T-cell (primary cell): ENCODE measurements around the gene SENP6. TPM values are rescaled to one million over a fixed set of nuclear protein-coding genes. Genes with fewer than 3 reads are reported as not detected.

Source experiments
- ATAC-seq, 4 experiments: fragments of 200-7000 bp in 3 of 4; fragments of 150-1000 bp in 1 of 4; cut with Tn5 transposase; replicated peaks in 1 of 4; 1 replicate in 3 of 4; 2 replicates in 1 of 4; pipeline ENCODE4 v1.10.0; 2021; ENCODE audit warnings: moderate library complexity in 3 of 4, mild to moderate bottlenecking in 2 of 4, moderate number of reproducible peaks in 1 of 4
- CTCF ChIA-PET, 2 donors: fragments of 300-600 bp; sonication (Branson Sonifier 250); formaldehyde crosslinking; loops; one replicate each; lab custom pipeline; 2022; ENCODE audit warnings: antibody characterized with exemption in 2 of 2; lab: Charles Lee
- POLR2A ChIA-PET, 2 donors: fragments of 300-600 bp; sonication (Branson Sonifier 250); formaldehyde crosslinking; loops; one replicate each; lab custom pipeline; 2022; ENCODE audit warnings: antibody characterized with exemption in 2 of 2; lab: Charles Lee
- DNase-seq, 35 experiments: peaks; one replicate each; pipeline versions ENCODE4 v3.0.0 to v3.0.0-alpha.2; 2013 to 2023
- H3K27ac ChIP-seq: one replicate; pipeline ENCODE4 v1.5.1; 2013; ENCODE audit warnings: low read length
- H3K27me3 ChIP-seq, 2 experiments: replicated peaks in 1 of 2; 1 replicate in 1 of 2; 2 replicates in 1 of 2; pipeline versions ENCODE4 v1.6.1 to v1.7.0; 2013; ENCODE audit warnings: low read length in 1 of 2, mixed read lengths in 1 of 2; ENCODE audit not compliant: control insufficient read depth in 2 of 2, insufficient read depth in 2 of 2; ENCODE audit errors: extremely low read depth in 1 of 2
- H3K36me3 ChIP-seq, 2 donors: 1 replicate in 1 of 2; 2 replicates in 1 of 2; pipeline versions ENCODE4 v1.6.1 to v1.7.0; 2013; ENCODE audit warnings: low read length in 1 of 2; ENCODE audit not compliant: control insufficient read depth in 2 of 2, insufficient read depth in 1 of 2; ENCODE audit errors: extremely low read depth in 1 of 2
- H3K4me1 ChIP-seq, 2 experiments: 1 replicate in 1 of 2; 2 replicates in 1 of 2; pipeline versions ENCODE4 v1.6.1 to v1.7.0; 2013; ENCODE audit warnings: low read length in 2 of 2, mixed read lengths in 1 of 2; ENCODE audit not compliant: insufficient read depth in 2 of 2, control insufficient read depth in 1 of 2; ENCODE audit errors: extremely low read depth in 1 of 2
- H3K4me3 ChIP-seq, 2 donors: 1 replicate in 1 of 2; 2 replicates in 1 of 2; pipeline versions ENCODE4 v1.5.1 to v1.7.0; 2013; ENCODE audit warnings: mild to moderate bottlenecking in 2 of 2, low read length in 1 of 2, moderate library complexity in 1 of 2; ENCODE audit not compliant: control insufficient read depth in 1 of 2; ENCODE audit errors: extremely low read depth in 1 of 2
- H3K9me3 ChIP-seq: 2 replicates; pipeline ENCODE4 v1.7.0; 2013
- H3K27ac Mint-ChIP-seq, 2 donors: one replicate each; pipeline ENCODE4 v1.8.0; 2020 to 2021; ENCODE audit warnings: mild to moderate bottlenecking in 2 of 2, mixed read lengths in 2 of 2
- H3K27me3 Mint-ChIP-seq, 2 donors: one replicate each; pipeline ENCODE4 v1.8.0; 2021 to 2022; ENCODE audit warnings: mixed read lengths in 2 of 2
- H3K36me3 Mint-ChIP-seq: one replicate; pipeline ENCODE4 v1.8.0; 2021; ENCODE audit warnings: mixed read lengths
- H3K4me1 Mint-ChIP-seq, 3 donors: one replicate each; pipeline ENCODE4 v1.8.0; 2020 to 2022; ENCODE audit warnings: mixed read lengths in 3 of 3, mild to moderate bottlenecking in 1 of 3
- H3K4me3 Mint-ChIP-seq, 3 donors: one replicate each; pipeline ENCODE4 v1.8.0; 2020 to 2022; ENCODE audit warnings: mild to moderate bottlenecking in 3 of 3, mixed read lengths in 3 of 3, moderate library complexity in 3 of 3
- H3K9me3 Mint-ChIP-seq, 3 donors: one replicate each; pipeline ENCODE4 v1.8.0; 2020 to 2022; ENCODE audit warnings: mixed read lengths in 3 of 3
- WGBS: methylation state at CpG from one replicate; pipeline ENCODE4 v1.1.5; 2013; ENCODE audit warnings: missing lambda C conversion rate; ENCODE audit not compliant: insufficient coverage; 5-methylcytosine and 5-hydroxymethylcytosine counted together
- total RNA-seq, 35 experiments: library from RNA in 6 of 35; stranded (reverse) in 6 of 35; fragments of 120-200 nt in 1 of 35; gene quantifications; one replicate each; pipeline versions ENCODE4 v1.2.1 to v1.2.4 and lab custom pipeline; 2013 to 2026

SENP6 gene
- total RNA-seq, 5 donors from 2014 or later (not counting 1 experiment from before 2014, with no cell fraction given) = 103 to 119 (median 111) TPM

GRCh38 chr6:75748743-75749538, 147.3 kb downstream of the SENP6 start, which contains the start of gene MYO6:
Gene MYO6 (plus strand): TSS chr6:75749239. CDS start chr6:75817548, 68,309 bp downstream.
- H3K4me1 Mint-ChIP-seq = peaks cover 11 to 14% (median 14%) of the 10 kb centered on the region in 3 donors
- CTCF ChIA-PET = no interaction called here
- no peaks in the 10 kb centered on the region for H3K36me3 Mint-ChIP-seq
- peak in 28 of 35 experiments; percentile 3 to 63 (median 16) for DNase-seq
- Histone ChIP-seq H3K27ac (no peak within 1 kb of the TSS), H3K9me3 (no peaks in the 10 kb centered on the region), H3K4me1 (peaks cover 3 to 12% of the 10 kb centered on the region in 2 experiments), H3K4me3 (peak within 1 kb of the TSS; percentile 78 to 80), H3K27me3 (peaks cover 16 to 33% of the 10 kb centered on the region in 2 experiments), H3K36me3 (no peaks in the 10 kb centered on the region)
- H3K27me3 Mint-ChIP-seq = peaks cover 28 to 36% of the 10 kb centered on the region in 2 donors
- 2% methylated on average over 93 of the region's 97 CpGs for WGBS
- peak; percentile 79 to 84 (median 82) for ATAC-seq
- no peaks in the 10 kb centered on the region for H3K9me3 Mint-ChIP-seq
- peak within 1 kb of the TSS; percentile 86 to 91 (median 88) for H3K4me3 Mint-ChIP-seq
- H3K27ac Mint-ChIP-seq = no peak within 1 kb of the TSS
- POLR2A ChIA-PET = no interaction called here

GRCh38 chr6:75751443-75751842, 149.8 kb downstream of the SENP6 start:
- ChIA-PET CTCF (no interaction called here), POLR2A (no interaction called here)
- H3K27me3 Mint-ChIP-seq = peaks cover 19 to 28% of the 10 kb centered on the region in 2 donors
- Histone ChIP-seq H3K4me1 (peaks cover 3 to 12% of the 10 kb centered on the region in 2 experiments), H3K27me3 (peaks cover 9 to 29% of the 10 kb centered on the region in 2 experiments), H3K36me3 (no peaks in the 10 kb centered on the region), H3K9me3 (no peaks in the 10 kb centered on the region), H3K27ac (no peak overlapping the region), H3K4me3 (no peak overlapping the region)
- no CpG with 5 or more reads among the region's 2 CpGs for WGBS
- ATAC-seq (no peak), DNase-seq (no peak)
- no peaks in the 10 kb centered on the region for H3K9me3 Mint-ChIP-seq
- H3K27ac Mint-ChIP-seq = no peak overlapping the region
- H3K36me3 Mint-ChIP-seq = no peaks in the 10 kb centered on the region
- no peak overlapping the region for H3K4me3 Mint-ChIP-seq
- H3K4me1 Mint-ChIP-seq = peaks cover 11 to 14% (median 14%) of the 10 kb centered on the region in 3 donors

GRCh38 chr6:75752365-75752764, 150.7 kb downstream of the SENP6 start:
- Mint-ChIP-seq H3K4me3 (no peak overlapping the region), H3K4me1 (peaks cover 11 to 14% (median 14%) of the 10 kb centered on the region in 3 donors), H3K36me3 (no peaks in the 10 kb centered on the region), H3K27ac (no peak overlapping the region), H3K9me3 (no peaks in the 10 kb centered on the region), H3K27me3 (peaks cover 20 to 27% of the 10 kb centered on the region in 2 donors)
- ChIA-PET POLR2A (no interaction called here), CTCF (no interaction called here)
- 54% methylated on average over 3 of the region's 3 CpGs for WGBS
- Histone ChIP-seq H3K4me1 (peaks cover 3 to 12% of the 10 kb centered on the region in 2 experiments), H3K4me3 (no peak overlapping the region), H3K27ac (no peak overlapping the region), H3K36me3 (no peaks in the 10 kb centered on the region), H3K9me3 (no peaks in the 10 kb centered on the region), H3K27me3 (peaks cover 7 to 22% of the 10 kb centered on the region in 2 experiments)
- ATAC-seq = no peak
- no peak for DNase-seq

GRCh38 chr6:75755704-75756103, 154.0 kb downstream of the SENP6 start:
- Histone ChIP-seq H3K36me3 (no peaks in the 10 kb centered on the region), H3K9me3 (no peaks in the 10 kb centered on the region), H3K4me3 (no peak overlapping the region), H3K4me1 (no peaks in the 10 kb centered on the region), H3K27ac (no peak overlapping the region), H3K27me3 (peaks cover under 1 to 4% of the 10 kb centered on the region in 2 experiments)
- Mint-ChIP-seq H3K27me3 (peaks cover 24 to 27% of the 10 kb centered on the region in 2 donors), H3K27ac (no peak overlapping the region), H3K9me3 (no peaks in the 10 kb centered on the region), H3K4me1 (peaks cover 0 to 5% (median 4%) of the 10 kb centered on the region in 3 donors), H3K36me3 (no peaks in the 10 kb centered on the region), H3K4me3 (no peak overlapping the region)
- CTCF ChIA-PET = no interaction called here
- ATAC-seq (no peak), DNase-seq (no peak)
- WGBS = no CpG with 5 or more reads among the region's 5 CpGs
- POLR2A ChIA-PET = no interaction called here

- ATAC-seq = no peak
- no CpG with 5 or more reads among the region's 3 CpGs for WGBS
- Mint-ChIP-seq H3K27me3 (peaks cover 23 to 32% of the 10 kb centered on the region in 2 donors), H3K9me3 (no peaks in the 10 kb centered on the region), H3K36me3 (no peaks in the 10 kb centered on the region), H3K27ac (no peak overlapping the region), H3K4me1 (peaks cover 0 to 2% (median 0%) of the 10 kb centered on the region in 3 donors), H3K4me3 (no peak overlapping the region)
- no peak for DNase-seq
- POLR2A ChIA-PET = no interaction called here
- no peaks in the 10 kb centered on the region for H3K9me3 ChIP-seq
- H3K27me3 ChIP-seq = no peaks in the 10 kb centered on the region
- no peak overlapping the region for H3K4me3 ChIP-seq
- H3K36me3 ChIP-seq = no peaks in the 10 kb centered on the region
- H3K4me1 ChIP-seq = no peaks in the 10 kb centered on the region
- CTCF ChIA-PET = no interaction called here
- no peak overlapping the region for H3K27ac ChIP-seq
These were observed 155.6 kb downstream of the SENP6 start for GRCh38 chr6:75757295-75757694.

- Histone ChIP-seq H3K9me3 (no peaks in the 10 kb centered on the region), H3K27me3 (no peaks in the 10 kb centered on the region), H3K4me3 (no peak overlapping the region), H3K36me3 (no peaks in the 10 kb centered on the region), H3K27ac (no peak overlapping the region), H3K4me1 (no peaks in the 10 kb centered on the region)
- DNase-seq = no peak
- ATAC-seq = no peak
- POLR2A ChIA-PET = no interaction called here
- Mint-ChIP-seq H3K27me3 (peaks cover 21 to 32% of the 10 kb centered on the region in 2 donors), H3K36me3 (no peaks in the 10 kb centered on the region), H3K4me3 (no peak overlapping the region), H3K27ac (no peak overlapping the region), H3K4me1 (peaks cover 0 to 2% (median 0%) of the 10 kb centered on the region in 3 donors), H3K9me3 (no peaks in the 10 kb centered on the region)
- CTCF ChIA-PET = no interaction called here
- no CpG with 5 or more reads among the region's 5 CpGs for WGBS
These were observed 156.4 kb downstream of the SENP6 start for GRCh38 chr6:75758061-75758460.
